Fibroblast of villous mesenchyme (primary cell): ENCODE data around the gene SI. TPM values are rescaled to one million over a fixed set of nuclear protein-coding genes. Genes with fewer than 3 reads are reported as not detected.

ENCODE experiments used
- DNase-seq: peaks from one replicate; pipeline ENCODE4 v3.0.0-alpha.2; 2010; ENCODE audit warnings: low read depth
- H3K4me3 ChIP-seq: 2 replicates; pipeline ENCODE4 v1.5.1; 2011; ENCODE audit warnings: low read depth, mild to moderate bottlenecking, low read length
- small RNA-seq: library from RNA; depleted of rRNA; stranded (forward); fragments of <200 nt; gene quantifications from one replicate; pipeline ENCODE3, GENCODE V24; 2012
- total RNA-seq: library from RNA; depleted of rRNA; stranded (reverse); fragments of >200 nt; gene quantifications from 2 replicates; pipeline ENCODE4 v1.2.3, GENCODE V29; 2012
- TF ChIP-seq, protein P1 (sequence below): IDR thresholded peaks from 2 replicates; pipeline ENCODE4 v1.5.1; 2012; ENCODE audit warnings: low read depth, mild to moderate bottlenecking, low read length; ENCODE audit not compliant: insufficient read depth

The SI gene
- total RNA-seq, 1 donor, result not detected

DNA sequence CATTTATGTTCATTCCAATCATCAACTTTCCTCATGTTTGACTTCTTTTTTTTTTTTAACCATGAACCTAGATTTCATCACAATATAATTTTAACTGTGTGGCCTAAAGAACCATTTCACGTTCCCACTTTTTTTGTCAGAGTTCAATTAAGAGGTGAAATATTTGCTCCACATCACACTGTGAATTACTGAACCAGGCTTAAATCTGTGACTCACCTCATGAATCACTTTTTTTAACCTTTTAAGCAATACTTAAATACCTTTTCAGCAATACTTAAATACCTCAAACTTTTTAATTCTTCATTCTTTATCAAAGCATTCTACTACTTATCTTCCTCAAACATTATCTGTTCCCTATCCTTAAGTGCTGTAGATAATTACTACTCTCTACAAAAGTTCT is 137.6 kb downstream of the SI start:
- TF ChIP-seq, protein P1, sequence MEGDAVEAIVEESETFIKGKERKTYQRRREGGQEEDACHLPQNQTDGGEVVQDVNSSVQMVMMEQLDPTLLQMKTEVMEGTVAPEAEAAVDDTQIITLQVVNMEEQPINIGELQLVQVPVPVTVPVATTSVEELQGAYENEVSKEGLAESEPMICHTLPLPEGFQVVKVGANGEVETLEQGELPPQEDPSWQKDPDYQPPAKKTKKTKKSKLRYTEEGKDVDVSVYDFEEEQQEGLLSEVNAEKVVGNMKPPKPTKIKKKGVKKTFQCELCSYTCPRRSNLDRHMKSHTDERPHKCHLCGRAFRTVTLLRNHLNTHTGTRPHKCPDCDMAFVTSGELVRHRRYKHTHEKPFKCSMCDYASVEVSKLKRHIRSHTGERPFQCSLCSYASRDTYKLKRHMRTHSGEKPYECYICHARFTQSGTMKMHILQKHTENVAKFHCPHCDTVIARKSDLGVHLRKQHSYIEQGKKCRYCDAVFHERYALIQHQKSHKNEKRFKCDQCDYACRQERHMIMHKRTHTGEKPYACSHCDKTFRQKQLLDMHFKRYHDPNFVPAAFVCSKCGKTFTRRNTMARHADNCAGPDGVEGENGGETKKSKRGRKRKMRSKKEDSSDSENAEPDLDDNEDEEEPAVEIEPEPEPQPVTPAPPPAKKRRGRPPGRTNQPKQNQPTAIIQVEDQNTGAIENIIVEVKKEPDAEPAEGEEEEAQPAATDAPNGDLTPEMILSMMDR, result no peak
- DNase-seq, result no peak
- no peak overlapping the region for H3K4me3 ChIP-seq

DNA sequence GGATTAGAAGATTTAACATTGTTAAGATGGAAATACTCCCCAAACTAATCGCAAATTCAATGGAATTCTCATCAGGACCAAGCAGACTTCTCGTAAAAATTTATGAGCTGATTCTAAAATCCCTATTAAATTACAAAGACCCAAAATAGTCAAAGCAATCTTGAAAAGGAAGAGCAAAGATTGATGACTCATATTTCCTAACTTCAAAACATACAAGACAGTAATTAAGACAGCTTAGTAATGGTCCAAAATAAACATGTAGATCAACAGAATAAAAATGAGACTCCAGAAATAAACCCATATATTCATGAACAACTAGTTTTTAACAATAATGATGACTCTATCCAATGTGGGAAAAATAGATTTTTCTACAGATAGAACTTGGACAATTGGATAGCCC is 148.7 kb downstream of the SI start:
- TF ChIP-seq, protein P1, result no peak
- DNase-seq, result no peak
- no peak overlapping the region for H3K4me3 ChIP-seq

Small RNAs within 50 kb of the gene (small RNA-seq; reads per million reads assigned to genes)
- gene RF00019, result not detected

Other genes starting within 250 kb of the SI start
- gene SLITRK3, start 117.9 kb upstream of the SI start, total RNA-seq, result not detected in 2 replicates